ENCODE data around the gene TMX2. TPM values are rescaled to one million over a fixed set of nuclear protein-coding genes. Genes with fewer than 3 reads are reported as not detected.

The TMX2 gene
- total and polyA plus RNA-seq, 9 of the 15 experiments (the other 6 are each of a cell fraction or from before 2014, with no cell fraction given) = 176 to 433 (median 227) TPM

- TF ChIP-seq CUX1 (CRISPR knock-in tag; IDR thresholded peaks at IDR 0.05) = no peak
- peak in 1 of 2 experiments; percentile 74; a peak in 1 of 4 replicates for TF ChIP-seq ZNF639 (CRISPR knock-in tag; conservative IDR thresholded peaks at IDR 0.05 in 1 of 2, IDR thresholded peaks at IDR 0.05 in 1 of 2)
- TF ChIP-seq, protein P1, sequence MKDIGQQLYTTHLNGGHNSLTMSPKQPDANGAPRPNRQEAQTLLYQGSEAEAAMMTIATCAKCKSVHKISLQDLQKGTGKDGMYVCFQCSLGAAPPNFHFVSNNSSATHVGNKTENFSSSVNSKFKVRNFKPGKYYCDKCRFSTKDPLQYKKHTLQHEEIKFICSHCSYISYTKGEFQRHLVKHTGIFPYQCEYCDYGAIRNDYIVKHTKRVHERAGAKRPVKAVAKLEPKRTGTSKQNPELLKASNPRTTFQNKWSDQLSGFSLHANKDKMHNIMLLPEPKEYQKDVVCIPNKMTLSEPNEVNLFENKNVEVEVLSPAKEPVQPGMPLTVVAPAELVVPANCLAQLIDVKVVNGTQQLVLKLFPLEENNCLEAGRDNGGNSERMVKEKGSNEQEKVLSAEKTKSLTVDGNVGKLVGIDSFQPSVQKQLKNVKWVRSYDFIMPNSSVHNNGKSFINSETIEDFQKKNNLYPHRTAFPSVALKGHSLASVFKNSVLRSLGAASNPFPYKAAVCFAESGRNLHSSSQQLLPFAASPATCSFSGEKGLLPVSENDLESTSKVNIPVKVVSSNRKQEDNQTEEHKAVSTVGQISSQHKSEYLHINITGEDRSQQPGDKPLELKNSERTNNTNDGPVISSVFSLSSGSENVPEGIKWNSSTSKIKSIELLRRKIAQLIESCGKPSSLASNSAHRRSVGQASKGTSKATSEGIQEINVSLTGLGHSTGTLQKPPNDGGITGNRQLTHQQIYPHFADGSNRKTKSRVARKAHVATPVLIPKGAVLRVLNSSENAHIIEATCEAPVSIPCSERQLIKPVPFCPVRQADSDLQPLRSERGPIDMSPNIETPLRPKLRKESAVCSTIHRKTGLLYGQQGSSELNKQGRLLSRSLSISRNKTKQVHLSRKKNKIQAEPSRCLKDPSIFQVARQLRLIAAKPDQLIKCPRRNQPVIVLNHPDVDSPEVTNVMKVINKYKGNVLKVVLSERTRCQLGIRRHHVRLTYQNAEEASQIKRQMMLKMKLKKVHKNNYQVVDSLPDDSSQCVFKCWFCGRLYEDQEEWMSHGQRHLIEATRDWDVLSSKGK (CRISPR knock-in tag; IDR thresholded peaks at IDR 0.05) = no peak
- no peak for TF ChIP-seq MCM7 (IDR thresholded peaks at IDR 0.05)
- TF ChIP-seq, protein P2, sequence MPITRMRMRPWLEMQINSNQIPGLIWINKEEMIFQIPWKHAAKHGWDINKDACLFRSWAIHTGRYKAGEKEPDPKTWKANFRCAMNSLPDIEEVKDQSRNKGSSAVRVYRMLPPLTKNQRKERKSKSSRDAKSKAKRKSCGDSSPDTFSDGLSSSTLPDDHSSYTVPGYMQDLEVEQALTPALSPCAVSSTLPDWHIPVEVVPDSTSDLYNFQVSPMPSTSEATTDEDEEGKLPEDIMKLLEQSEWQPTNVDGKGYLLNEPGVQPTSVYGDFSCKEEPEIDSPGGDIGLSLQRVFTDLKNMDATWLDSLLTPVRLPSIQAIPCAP (CRISPR knock-in tag; IDR thresholded peaks at IDR 0.05; ENCODE audit: borderline replicate concordance) = no peak
- TF ChIP-seq CXXC5 (CRISPR knock-in tag; IDR thresholded peaks at IDR 0.05) = no peak
- no peak for TF ChIP-seq STAT5B (CRISPR knock-in tag; IDR thresholded peaks at IDR 0.05)
- TF ChIP-seq POLR2AphosphoS2 (IDR thresholded peaks at IDR 0.05; ENCODE audit: low read length) = 0 out of 2 replicates have a peak, but pooled peaks have one; percentile 71
- no peak for TF ChIP-seq IFI16 (CRISPR knock-in tag; IDR thresholded peaks at IDR 0.05)
- TF ChIP-seq NCOA2 (IDR thresholded peaks at IDR 0.05; ENCODE audit: partially characterized antibody in 2 of 2) = no peak
- no peak for TF ChIP-seq ZNF512 (tag; IDR thresholded peaks at IDR 0.05)
- TF ChIP-seq RAD21 (CRISPR knock-in tag; conservative IDR thresholded peaks at IDR 0.05 in 1 of 2, IDR thresholded peaks at IDR 0.05 in 1 of 2) = no peak
These were observed 49.2 kb downstream of the TMX2 start, which contains the start of gene CTNND1 (continued) for GRCh38 chr11:57761301-57762234.
